ENCODE data around the gene ROGDI.
A peak's percentile ranks its signal among the peaks of the same experiment; 100 is the strongest.

ROGDI gene

DNA sequence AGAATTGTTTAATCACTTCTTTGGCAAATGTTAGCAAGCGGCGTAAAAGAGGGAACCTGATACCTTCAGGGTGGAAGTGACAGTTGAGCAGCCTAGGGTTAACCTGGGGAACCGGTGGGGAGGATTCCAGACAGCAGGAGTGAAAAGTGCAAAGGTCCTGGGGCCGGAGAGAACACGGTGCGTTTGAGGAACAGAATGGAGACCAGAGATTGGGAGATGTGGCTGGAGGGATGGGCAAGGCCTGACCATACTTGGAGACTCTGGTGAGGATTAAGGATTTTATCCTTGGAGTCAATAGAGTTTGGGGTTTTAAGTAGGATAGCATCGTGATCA, 33.2 kb downstream of the ROGDI start:
- H3K4me1 ChIP-seq (ENCODE audit: insufficient read depth, low read length, severe bottlenecking) = peaks cover 13% of the 10 kb centered on the region
- no peak overlapping the region for H3K27ac ChIP-seq (ENCODE audit: low read depth, low read length, poor library complexity, severe bottlenecking)
- H3K27me3 ChIP-seq (ENCODE audit: insufficient read depth, low read length) = no peaks in the 10 kb centered on the region
- peaks cover 9% of the 10 kb centered on the region; the same call in 1 of the 2 replicates for H3F3A ChIP-seq (ENCODE audit: insufficient read depth, low read length)
- H4K20me1 ChIP-seq (ENCODE audit: insufficient read depth, low read length) = no peaks in the 10 kb centered on the region
- TF ChIP-seq, protein P1, sequence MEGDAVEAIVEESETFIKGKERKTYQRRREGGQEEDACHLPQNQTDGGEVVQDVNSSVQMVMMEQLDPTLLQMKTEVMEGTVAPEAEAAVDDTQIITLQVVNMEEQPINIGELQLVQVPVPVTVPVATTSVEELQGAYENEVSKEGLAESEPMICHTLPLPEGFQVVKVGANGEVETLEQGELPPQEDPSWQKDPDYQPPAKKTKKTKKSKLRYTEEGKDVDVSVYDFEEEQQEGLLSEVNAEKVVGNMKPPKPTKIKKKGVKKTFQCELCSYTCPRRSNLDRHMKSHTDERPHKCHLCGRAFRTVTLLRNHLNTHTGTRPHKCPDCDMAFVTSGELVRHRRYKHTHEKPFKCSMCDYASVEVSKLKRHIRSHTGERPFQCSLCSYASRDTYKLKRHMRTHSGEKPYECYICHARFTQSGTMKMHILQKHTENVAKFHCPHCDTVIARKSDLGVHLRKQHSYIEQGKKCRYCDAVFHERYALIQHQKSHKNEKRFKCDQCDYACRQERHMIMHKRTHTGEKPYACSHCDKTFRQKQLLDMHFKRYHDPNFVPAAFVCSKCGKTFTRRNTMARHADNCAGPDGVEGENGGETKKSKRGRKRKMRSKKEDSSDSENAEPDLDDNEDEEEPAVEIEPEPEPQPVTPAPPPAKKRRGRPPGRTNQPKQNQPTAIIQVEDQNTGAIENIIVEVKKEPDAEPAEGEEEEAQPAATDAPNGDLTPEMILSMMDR (IDR thresholded peaks at IDR 0.05; ENCODE audit: low read length) = no peak
- no peak overlapping the region for H3K9ac ChIP-seq (ENCODE audit: low read length)
- no peaks in the 10 kb centered on the region for H3K79me2 ChIP-seq (ENCODE audit: insufficient read depth, low read length)
- H3K9me2 ChIP-seq (ENCODE audit: low read depth, low read length) = no peaks in the 10 kb centered on the region
- peak overlapping the region; percentile 70 for H3K4me2 ChIP-seq (ENCODE audit: low read length)
- no peak overlapping the region for H3K4me3 ChIP-seq (ENCODE audit: low read depth, low read length, poor library complexity, severe bottlenecking)
- no peaks in the 10 kb centered on the region for H3K36me3 ChIP-seq (ENCODE audit: insufficient read depth, low read length)
- H2AFZ ChIP-seq (ENCODE audit: low read length) = peak overlapping the region; percentile 51; the same call in 1 of the 2 replicates
- H3K9me3 ChIP-seq (ENCODE audit: low read length) = no peaks in the 10 kb centered on the region

DNA sequence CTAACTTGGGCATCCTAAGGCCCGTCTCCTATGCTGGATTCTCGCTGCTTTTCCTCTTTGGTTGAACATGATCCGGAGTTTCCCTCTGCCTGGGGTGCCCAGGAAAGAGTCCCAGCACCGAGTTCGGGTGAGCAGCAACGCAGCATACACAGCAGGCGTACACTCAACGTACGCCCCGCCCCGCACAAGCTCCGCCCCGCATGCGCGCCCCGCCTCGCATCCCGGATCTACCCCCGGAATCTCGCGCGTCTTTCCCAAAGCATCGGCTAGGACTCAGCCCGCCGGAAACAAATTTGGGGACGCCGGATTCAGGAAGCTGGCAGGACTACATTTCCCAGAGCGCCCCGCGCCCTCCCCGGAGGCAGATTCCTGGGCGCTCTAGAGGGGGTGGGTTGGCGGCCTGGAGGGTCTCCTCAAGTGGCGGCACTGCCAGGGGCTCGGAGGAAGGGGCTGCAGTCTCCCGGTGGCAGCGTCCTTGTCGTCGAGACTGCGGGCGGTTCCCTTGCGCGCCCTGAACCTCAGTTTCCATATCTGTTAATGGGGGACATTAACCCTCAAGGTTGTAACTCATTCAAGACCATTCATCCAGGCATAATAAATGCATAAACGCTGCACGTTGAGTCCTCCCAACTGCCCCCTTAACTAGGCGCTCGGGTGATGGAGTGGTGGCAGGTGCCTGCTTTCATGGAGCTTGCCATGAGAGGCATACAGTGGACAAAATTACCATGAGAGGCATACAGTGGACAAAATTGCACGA, 33.7 kb downstream of the ROGDI start:
- Histone ChIP-seq H4K20me1 (ENCODE audit: insufficient read depth, low read length) (no peaks in the 10 kb centered on the region), H3K27ac (ENCODE audit: low read depth, low read length, poor library complexity, severe bottlenecking) (no peak overlapping the region), H3K79me2 (ENCODE audit: insufficient read depth, low read length) (no peaks in the 10 kb centered on the region), H2AFZ (ENCODE audit: low read length) (peak overlapping the region; percentile 51; the same call in 1 of the 2 replicates), H3K9me3 (ENCODE audit: low read length) (no peaks in the 10 kb centered on the region), H3K4me1 (ENCODE audit: insufficient read depth, low read length, severe bottlenecking) (peaks cover 13% of the 10 kb centered on the region), H3K4me2 (ENCODE audit: low read length) (peak overlapping the region; percentile 70), H3F3A (ENCODE audit: insufficient read depth, low read length) (peaks cover 9% of the 10 kb centered on the region; the same call in 1 of the 2 replicates), H3K36me3 (ENCODE audit: insufficient read depth, low read length) (peaks cover 5% of the 10 kb centered on the region; the same call in 1 of the 2 replicates), H3K9ac (ENCODE audit: low read length) (peak overlapping the region; percentile 55), H3K4me3 (ENCODE audit: low read depth, low read length, poor library complexity, severe bottlenecking) (peak overlapping the region; percentile 86), H3K27me3 (ENCODE audit: insufficient read depth, low read length) (no peaks in the 10 kb centered on the region), H3K9me2 (ENCODE audit: low read depth, low read length) (no peaks in the 10 kb centered on the region)
- TF ChIP-seq, protein P1 (IDR thresholded peaks at IDR 0.05; ENCODE audit: low read length) = no peak
- TF ChIP-seq EZH2 (IDR thresholded peaks at IDR 0.05; ENCODE audit: borderline replicate concordance, low read length) = no peak

DNA sequence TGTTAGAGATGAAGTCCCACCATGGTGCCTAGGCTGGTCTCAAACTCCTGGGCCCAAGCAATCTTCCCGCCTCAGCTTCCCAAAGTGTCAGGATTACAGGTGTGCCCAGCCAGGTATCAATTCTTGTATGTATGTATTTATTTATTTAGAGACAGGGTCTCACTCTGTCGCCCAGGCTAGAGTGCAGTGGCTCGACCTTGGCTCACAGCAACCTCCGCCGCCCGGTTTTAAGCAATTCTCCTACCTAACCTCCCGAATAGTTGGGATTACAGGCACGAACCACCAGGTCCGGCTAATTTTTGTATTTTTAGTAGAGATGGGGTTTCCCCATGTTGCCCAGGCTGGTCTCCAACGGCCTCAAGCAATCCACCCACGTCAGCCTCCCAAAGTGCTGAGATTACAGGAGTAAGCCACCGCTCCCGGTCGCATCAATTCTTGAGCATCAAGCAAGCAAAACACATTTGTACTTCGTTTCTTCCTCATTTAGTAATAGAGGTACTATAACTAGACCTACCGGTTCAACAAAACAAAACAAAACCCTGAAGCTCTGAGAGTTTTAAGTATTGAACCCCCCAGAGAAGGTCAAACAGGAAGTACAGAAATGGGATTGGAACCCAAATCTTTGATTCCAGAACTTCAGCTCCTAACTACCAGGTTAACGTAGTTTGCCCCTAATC, 34.4 kb downstream of the ROGDI start:
- Histone ChIP-seq H3K9ac (ENCODE audit: low read length) (peak overlapping the region; percentile 55), H3K4me3 (ENCODE audit: low read depth, low read length, poor library complexity, severe bottlenecking) (peak overlapping the region; percentile 86), H3K4me2 (ENCODE audit: low read length) (peak overlapping the region; percentile 70), H3K79me2 (ENCODE audit: insufficient read depth, low read length) (no peaks in the 10 kb centered on the region), H3K4me1 (ENCODE audit: insufficient read depth, low read length, severe bottlenecking) (peaks cover 13% of the 10 kb centered on the region), H3K9me3 (ENCODE audit: low read length) (no peaks in the 10 kb centered on the region), H2AFZ (ENCODE audit: low read length) (no peak overlapping the region), H3K36me3 (ENCODE audit: insufficient read depth, low read length) (peaks cover 10% of the 10 kb centered on the region; the same call in 1 of the 2 replicates), H4K20me1 (ENCODE audit: insufficient read depth, low read length) (no peaks in the 10 kb centered on the region), H3K27ac (ENCODE audit: low read depth, low read length, poor library complexity, severe bottlenecking) (no peak overlapping the region), H3K9me2 (ENCODE audit: low read depth, low read length) (no peaks in the 10 kb centered on the region), H3F3A (ENCODE audit: insufficient read depth, low read length) (peaks cover 9% of the 10 kb centered on the region; the same call in 1 of the 2 replicates), H3K27me3 (ENCODE audit: insufficient read depth, low read length) (no peaks in the 10 kb centered on the region)
- TF ChIP-seq EZH2 (IDR thresholded peaks at IDR 0.05; ENCODE audit: borderline replicate concordance, low read length) = no peak
- TF ChIP-seq, protein P1 (IDR thresholded peaks at IDR 0.05; ENCODE audit: low read length) = no peak
